Lower lobe of right lung (tissue), 2 donors: ENCODE measurements around the gene APMAP. TPM values are rescaled to one million over a fixed set of nuclear protein-coding genes. Genes with fewer than 3 reads are reported as not detected.

ENCODE experiments used
- ATAC-seq, 2 donors: fragments of 200-7000 bp; cut with Tn5 transposase; one replicate each; pipeline ENCODE4 v1.9.1; 2020 to 2022; ENCODE audit warnings: mild to moderate bottlenecking in 2 of 2, moderate library complexity in 2 of 2
- DNase-seq: peaks from one replicate; pipeline ENCODE4 v3.0.0-alpha.2; 2020
- H3K27ac ChIP-seq: fragments of 200-600 bp; one replicate; pipeline ENCODE4 v1.8.0; 2022
- H3K27me3 ChIP-seq: fragments of 200-600 bp; one replicate; pipeline ENCODE4 v1.8.0; 2022; ENCODE audit warnings: low read depth
- H3K36me3 ChIP-seq: fragments of 200-600 bp; one replicate; pipeline ENCODE4 v1.8.0; 2022; ENCODE audit warnings: mild to moderate bottlenecking
- H3K4me1 ChIP-seq: fragments of 200-600 bp; one replicate; pipeline ENCODE4 v1.8.0; 2022
- H3K4me3 ChIP-seq: fragments of 200-600 bp; one replicate; pipeline ENCODE4 v1.8.0; 2022; ENCODE audit warnings: mild to moderate bottlenecking
- H3K9me3 ChIP-seq: fragments of 200-600 bp; one replicate; pipeline ENCODE4 v1.8.0; 2022
- intact Hi-C: fragments of 100-400 bp; cut with DNase I; formaldehyde crosslinking; loops from one replicate; pipeline ENCODE4 v1.11.0; 2022
- total RNA-seq: library from RNA; stranded (reverse); fragmentation: NEBNext Ultra II Directional; extraction: Animal tissue kit (Norgen Biotek cat#: 25700); gene quantifications from one replicate; pipeline ENCODE4 v1.2.1, GENCODE V29; 2021
- TF ChIP-seq, protein P1 (sequence below): fragments of 200-600 bp; IDR thresholded peaks from one replicate; pipeline ENCODE4 v1.8.0; 2022; ENCODE audit warnings: antibody characterized with exemption, mild to moderate bottlenecking
- donor health status: DM: no; HTN: yes; CAD: no; lungs with severe emphysema.

APMAP gene
- total RNA-seq, 1 donor from 2014 or later = 82.9 TPM

DNA sequence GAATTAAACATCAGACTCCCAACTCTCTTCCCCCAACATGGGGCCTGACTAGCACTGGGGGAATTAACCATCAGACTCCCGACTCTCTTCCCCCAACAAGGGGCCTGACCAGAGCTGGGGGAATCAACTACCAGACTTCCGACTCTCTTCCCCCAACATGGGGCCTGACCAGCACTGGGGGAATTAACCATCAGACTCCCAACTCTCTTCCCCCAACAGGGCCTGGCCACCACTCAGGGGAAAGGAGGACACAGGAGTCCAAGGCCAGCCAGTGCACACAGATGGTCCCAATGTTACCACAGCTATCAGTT lies 30.4 kb downstream of the APMAP start:
- ATAC-seq = no peak
- no peak overlapping the region for H3K27ac ChIP-seq
- peak; percentile 10 for DNase-seq
- H3K36me3 ChIP-seq = peaks cover 93% of the 10 kb centered on the region
- intact Hi-C loops = no loop called here
- TF ChIP-seq, protein P1, sequence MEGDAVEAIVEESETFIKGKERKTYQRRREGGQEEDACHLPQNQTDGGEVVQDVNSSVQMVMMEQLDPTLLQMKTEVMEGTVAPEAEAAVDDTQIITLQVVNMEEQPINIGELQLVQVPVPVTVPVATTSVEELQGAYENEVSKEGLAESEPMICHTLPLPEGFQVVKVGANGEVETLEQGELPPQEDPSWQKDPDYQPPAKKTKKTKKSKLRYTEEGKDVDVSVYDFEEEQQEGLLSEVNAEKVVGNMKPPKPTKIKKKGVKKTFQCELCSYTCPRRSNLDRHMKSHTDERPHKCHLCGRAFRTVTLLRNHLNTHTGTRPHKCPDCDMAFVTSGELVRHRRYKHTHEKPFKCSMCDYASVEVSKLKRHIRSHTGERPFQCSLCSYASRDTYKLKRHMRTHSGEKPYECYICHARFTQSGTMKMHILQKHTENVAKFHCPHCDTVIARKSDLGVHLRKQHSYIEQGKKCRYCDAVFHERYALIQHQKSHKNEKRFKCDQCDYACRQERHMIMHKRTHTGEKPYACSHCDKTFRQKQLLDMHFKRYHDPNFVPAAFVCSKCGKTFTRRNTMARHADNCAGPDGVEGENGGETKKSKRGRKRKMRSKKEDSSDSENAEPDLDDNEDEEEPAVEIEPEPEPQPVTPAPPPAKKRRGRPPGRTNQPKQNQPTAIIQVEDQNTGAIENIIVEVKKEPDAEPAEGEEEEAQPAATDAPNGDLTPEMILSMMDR = no peak
- H3K9me3 ChIP-seq = no peaks in the 10 kb centered on the region
- no peaks in the 10 kb centered on the region for H3K27me3 ChIP-seq
- no peak overlapping the region for H3K4me3 ChIP-seq
- no peaks in the 10 kb centered on the region for H3K4me1 ChIP-seq

DNA sequence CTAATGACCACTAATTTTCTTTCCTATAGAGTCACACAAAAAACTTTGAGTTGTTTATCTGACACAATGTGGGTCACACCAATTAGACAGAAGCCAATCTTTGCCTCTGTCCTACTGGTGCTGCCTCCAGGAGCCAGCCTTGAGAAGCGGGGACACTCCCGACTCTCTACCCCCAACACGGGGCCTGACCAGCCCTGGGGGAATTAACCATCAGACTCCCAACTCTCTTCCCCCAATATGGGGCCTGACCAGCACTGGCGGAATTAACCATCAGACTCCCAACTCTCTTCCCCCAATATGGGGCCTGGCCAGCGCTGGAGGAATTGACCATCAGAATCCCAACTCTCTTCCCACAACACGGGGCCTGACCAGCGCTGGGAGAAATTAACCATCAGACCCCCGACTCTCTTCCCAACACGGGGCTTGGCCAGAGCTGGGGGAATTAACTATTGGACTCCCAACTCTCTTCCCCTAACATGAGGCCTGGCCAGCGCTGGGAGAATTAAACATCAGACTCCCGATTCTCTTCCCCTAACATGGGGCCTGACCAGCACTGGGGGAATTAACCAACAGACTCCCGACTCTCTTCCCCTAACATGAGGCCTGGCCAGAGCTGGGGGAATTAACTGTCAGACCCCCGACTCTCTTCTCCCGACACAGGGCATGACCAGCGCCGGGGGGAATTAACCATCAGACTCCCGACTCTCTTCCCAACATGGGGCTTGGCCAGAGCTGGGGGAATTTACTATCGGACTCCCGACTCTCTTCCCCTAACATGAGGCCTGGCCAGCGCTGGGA lies 31.0 kb downstream of the APMAP start:
- H3K9me3 ChIP-seq = no peaks in the 10 kb centered on the region
- DNase-seq (peak; percentile 14), ATAC-seq (no peak)
- TF ChIP-seq, protein P1 = no peak
- no peak overlapping the region for H3K27ac ChIP-seq
- H3K36me3 ChIP-seq = peaks cover 89% of the 10 kb centered on the region
- no peaks in the 10 kb centered on the region for H3K4me1 ChIP-seq
- H3K4me3 ChIP-seq = no peak overlapping the region
- intact Hi-C loops = no loop called here
- no peaks in the 10 kb centered on the region for H3K27me3 ChIP-seq

DNA sequence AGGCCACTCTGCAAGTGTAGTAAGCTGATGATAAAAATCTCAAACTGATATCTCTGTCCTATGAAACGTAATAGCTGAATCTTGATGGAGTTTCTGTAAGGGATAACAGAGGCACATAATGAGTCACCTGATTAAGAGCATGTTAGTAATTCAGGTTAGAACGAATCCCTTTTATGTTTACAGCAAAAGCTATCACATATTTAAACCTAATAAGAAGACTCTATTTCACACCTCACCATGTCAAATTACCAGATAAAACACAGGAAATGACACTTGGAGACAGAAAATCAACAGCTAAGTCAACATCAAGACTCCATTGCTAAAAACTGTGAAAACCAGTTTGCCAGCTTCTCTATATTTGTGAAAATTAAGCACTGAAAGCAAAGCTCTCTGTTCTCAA lies 31.7 kb downstream of the APMAP start:
- DNase-seq = no peak
- no peak overlapping the region for H3K4me3 ChIP-seq
- peaks cover 85% of the 10 kb centered on the region for H3K36me3 ChIP-seq
- H3K4me1 ChIP-seq = no peaks in the 10 kb centered on the region
- TF ChIP-seq, protein P1 = no peak
- peak in 1 of 2 donors; percentile 31 for ATAC-seq
- no peaks in the 10 kb centered on the region for H3K27me3 ChIP-seq
- no peaks in the 10 kb centered on the region for H3K9me3 ChIP-seq
- intact Hi-C loops = no loop called here
- peak overlapping the region; percentile 41 for H3K27ac ChIP-seq

DNA sequence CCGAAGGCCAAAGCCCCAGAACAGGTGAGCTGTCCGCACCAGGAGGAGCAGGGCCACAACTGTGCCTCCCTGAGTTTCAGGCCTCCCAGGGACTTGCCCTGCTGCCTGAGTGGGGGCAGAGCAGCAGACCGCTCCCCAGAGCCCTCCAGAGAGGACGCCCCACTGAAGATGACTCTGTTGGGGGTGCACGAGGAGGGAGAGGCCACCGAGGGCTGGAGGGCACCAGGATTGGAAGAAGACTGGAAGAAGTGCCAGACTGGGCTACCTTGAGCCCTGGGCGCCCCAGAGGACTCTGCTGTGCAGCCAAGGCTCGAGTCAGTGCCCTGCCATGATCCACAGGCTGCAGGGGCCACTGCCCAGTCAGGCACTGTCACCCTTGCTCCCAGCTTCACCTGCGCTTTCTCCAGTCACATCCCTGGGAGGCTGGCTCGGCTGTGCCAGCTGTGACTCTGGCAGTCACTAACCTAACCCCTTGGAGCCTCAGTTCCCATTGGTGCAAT lies 32.2 kb downstream of the APMAP start:
- Histone ChIP-seq H3K9me3 (no peaks in the 10 kb centered on the region), H3K27me3 (no peaks in the 10 kb centered on the region), H3K36me3 (peaks cover 80% of the 10 kb centered on the region), H3K4me1 (no peaks in the 10 kb centered on the region), H3K27ac (peak overlapping the region; percentile 41), H3K4me3 (no peak overlapping the region)
- intact Hi-C loops = no loop called here
- DNase-seq (peak; percentile 42), ATAC-seq (no peak)
- TF ChIP-seq, protein P1 = no peak

DNA sequence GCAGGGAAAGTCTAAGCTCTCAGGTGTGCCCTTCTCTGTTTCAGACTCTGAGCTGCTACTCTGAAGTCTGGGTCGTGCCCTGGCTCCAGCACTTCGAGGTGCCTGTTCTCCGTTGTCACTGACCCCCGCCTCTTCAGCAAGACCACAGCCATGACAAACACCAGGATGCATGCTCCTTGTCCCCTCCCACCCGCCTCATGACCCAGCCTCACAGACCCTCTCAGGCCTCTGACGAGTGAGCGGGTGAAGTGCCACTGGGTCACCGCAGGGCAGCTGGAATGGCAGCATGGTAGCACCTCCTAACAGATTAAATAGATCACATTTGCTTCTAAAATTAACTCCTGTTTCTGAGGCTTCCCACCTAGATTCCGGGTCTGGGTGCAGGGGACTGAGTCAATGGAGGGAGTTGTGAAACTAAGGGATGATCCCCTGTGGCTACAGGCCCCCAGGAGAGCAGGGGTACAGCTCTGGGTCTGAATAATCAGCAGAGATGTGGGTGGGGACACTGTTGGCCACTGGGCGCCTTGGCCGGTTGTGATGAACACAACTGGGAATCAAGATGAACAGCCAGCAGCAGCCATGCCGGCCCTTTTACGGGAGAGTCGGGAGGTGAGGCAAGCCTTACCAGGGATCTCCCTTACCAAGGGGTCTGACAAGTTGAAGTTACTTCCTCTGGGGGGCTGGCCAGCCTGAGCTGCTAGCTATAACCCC lies 32.8 kb downstream of the APMAP start:
- DNase-seq (peak; percentile 34), ATAC-seq (no peak)
- Histone ChIP-seq H3K27me3 (no peaks in the 10 kb centered on the region), H3K36me3 (peaks cover 74% of the 10 kb centered on the region), H3K27ac (peak overlapping the region; percentile 41), H3K4me3 (no peak overlapping the region), H3K4me1 (no peaks in the 10 kb centered on the region), H3K9me3 (no peaks in the 10 kb centered on the region)
- TF ChIP-seq, protein P1 = no peak
- intact Hi-C loops = no loop called here
